Liver (tissue), 3 donors: ENCODE data around the gene ZCCHC9.

Source experiments
- GABPA ChIP-seq, 2 donors: IDR thresholded peaks in 1 of 2; conservative IDR thresholded peaks in 1 of 2; 2 replicates each; pipeline ENCODE4 v1.6.1; 2016; ENCODE audit warnings: antibody characterized with exemption in 2 of 2, mild to moderate bottlenecking in 1 of 2, moderate library complexity in 1 of 2
- YY1 ChIP-seq: IDR thresholded peaks from 2 replicates; pipeline ENCODE4 v1.6.1; 2016; ENCODE audit warnings: antibody characterized with exemption, mild to moderate bottlenecking
- TF ChIP-seq, protein P1 (sequence below): fragments of 150-350 bp; IDR thresholded peaks from 2 replicates; pipeline ENCODE4 v1.5.1; 2017; ENCODE audit warnings: improper control_type of control experiment, low read depth, low read length; ENCODE audit not compliant: missing input control
- TF ChIP-seq, protein P2 (sequence below): IDR thresholded peaks from 2 replicates; pipeline ENCODE4 v1.6.1; 2016; ENCODE audit warnings: antibody characterized with exemption
- donor health status: healthy.
- donor health status: healthy.

DNA sequence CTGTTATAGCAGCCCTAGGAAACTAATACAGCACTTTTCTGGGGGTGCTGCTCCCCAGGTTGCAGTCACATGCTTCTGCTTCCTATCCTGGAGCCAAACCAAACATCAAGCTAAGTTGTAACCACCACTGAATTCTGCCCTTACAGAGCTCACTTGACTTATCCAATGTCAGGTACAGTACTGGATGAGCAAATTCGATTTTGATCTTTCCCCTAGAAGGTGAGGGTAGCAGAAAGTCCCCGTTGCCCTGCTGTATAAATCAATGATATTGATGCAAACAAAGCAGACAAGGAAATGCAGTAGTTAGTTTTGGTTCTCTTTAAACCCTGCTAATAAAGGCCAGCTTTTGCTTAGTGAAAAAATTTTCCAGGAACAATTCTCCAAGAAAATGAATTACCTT is 36.4 kb downstream of the ZCCHC9 start:
- TF ChIP-seq GABPA (IDR thresholded peaks at IDR 0.05 in 1 of 2, conservative IDR thresholded peaks at IDR 0.05 in 1 of 2) (no peak), YY1 (no peak)
- TF ChIP-seq, protein P1, sequence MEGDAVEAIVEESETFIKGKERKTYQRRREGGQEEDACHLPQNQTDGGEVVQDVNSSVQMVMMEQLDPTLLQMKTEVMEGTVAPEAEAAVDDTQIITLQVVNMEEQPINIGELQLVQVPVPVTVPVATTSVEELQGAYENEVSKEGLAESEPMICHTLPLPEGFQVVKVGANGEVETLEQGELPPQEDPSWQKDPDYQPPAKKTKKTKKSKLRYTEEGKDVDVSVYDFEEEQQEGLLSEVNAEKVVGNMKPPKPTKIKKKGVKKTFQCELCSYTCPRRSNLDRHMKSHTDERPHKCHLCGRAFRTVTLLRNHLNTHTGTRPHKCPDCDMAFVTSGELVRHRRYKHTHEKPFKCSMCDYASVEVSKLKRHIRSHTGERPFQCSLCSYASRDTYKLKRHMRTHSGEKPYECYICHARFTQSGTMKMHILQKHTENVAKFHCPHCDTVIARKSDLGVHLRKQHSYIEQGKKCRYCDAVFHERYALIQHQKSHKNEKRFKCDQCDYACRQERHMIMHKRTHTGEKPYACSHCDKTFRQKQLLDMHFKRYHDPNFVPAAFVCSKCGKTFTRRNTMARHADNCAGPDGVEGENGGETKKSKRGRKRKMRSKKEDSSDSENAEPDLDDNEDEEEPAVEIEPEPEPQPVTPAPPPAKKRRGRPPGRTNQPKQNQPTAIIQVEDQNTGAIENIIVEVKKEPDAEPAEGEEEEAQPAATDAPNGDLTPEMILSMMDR = no peak
- TF ChIP-seq, protein P2, sequence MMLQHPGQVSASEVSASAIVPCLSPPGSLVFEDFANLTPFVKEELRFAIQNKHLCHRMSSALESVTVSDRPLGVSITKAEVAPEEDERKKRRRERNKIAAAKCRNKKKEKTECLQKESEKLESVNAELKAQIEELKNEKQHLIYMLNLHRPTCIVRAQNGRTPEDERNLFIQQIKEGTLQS = no peak
